ENCODE data around the gene CDK17. TPM values are rescaled to one million over a fixed set of nuclear protein-coding genes. Genes with fewer than 3 reads are reported as not detected.

CDK17 gene
- total and polyA plus RNA-seq, 9 of the 15 experiments (the other 6 are each of a cell fraction or from before 2014, with no cell fraction given): 4.8 to 39.3 (median 21.6) TPM

DNA sequence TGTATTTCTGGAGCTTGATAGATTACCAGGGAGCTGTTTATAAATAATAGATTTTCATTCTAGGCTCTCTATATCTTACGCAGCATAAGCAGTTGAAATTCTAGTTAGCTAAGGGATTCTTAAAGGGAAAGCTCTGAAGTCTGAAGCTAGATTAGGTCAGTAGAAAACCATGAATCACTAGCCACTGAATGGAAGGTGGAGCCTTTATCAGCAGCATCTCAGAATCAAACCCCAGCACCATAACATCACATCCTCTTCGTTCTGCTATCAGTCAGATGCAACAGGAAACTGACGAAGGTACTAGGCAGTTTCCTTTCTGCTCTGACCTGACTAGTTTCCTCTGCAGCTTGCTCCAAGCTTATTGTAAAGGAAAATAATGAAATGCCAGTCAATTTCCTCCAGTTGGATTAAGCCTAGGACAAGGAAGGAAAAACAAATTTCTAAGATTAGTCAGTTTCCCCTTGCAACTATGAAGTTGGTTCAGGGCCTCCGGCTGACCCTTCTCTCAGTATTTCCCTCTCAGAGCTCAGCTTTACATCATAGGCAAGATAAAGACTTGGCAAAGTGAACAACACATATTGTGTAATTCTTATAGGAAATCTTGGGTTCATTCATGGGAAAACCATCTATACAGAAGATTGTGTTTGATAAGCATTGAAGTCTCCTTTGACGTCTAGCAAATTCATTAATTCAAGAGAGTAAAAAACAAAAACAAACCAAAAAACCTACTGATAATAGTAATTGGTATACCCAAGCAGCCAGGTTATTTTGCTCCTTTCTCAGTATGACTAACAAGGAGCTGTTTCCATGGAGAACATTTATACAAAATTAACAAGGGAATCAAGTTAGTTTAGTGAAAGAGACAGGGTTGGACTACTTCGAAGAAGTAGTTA, 45.7 kb upstream of the CDK17 start (continued):
- TF ChIP-seq, protein P1, sequence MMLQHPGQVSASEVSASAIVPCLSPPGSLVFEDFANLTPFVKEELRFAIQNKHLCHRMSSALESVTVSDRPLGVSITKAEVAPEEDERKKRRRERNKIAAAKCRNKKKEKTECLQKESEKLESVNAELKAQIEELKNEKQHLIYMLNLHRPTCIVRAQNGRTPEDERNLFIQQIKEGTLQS (IDR thresholded peaks at IDR 0.05): peak; percentile 53; the same call in 1 of the 2 replicates
- TF ChIP-seq, protein P1 (CRISPR knock-in tag; conservative IDR thresholded peaks at IDR 0.05): no peak
- TF ChIP-seq, protein P2, sequence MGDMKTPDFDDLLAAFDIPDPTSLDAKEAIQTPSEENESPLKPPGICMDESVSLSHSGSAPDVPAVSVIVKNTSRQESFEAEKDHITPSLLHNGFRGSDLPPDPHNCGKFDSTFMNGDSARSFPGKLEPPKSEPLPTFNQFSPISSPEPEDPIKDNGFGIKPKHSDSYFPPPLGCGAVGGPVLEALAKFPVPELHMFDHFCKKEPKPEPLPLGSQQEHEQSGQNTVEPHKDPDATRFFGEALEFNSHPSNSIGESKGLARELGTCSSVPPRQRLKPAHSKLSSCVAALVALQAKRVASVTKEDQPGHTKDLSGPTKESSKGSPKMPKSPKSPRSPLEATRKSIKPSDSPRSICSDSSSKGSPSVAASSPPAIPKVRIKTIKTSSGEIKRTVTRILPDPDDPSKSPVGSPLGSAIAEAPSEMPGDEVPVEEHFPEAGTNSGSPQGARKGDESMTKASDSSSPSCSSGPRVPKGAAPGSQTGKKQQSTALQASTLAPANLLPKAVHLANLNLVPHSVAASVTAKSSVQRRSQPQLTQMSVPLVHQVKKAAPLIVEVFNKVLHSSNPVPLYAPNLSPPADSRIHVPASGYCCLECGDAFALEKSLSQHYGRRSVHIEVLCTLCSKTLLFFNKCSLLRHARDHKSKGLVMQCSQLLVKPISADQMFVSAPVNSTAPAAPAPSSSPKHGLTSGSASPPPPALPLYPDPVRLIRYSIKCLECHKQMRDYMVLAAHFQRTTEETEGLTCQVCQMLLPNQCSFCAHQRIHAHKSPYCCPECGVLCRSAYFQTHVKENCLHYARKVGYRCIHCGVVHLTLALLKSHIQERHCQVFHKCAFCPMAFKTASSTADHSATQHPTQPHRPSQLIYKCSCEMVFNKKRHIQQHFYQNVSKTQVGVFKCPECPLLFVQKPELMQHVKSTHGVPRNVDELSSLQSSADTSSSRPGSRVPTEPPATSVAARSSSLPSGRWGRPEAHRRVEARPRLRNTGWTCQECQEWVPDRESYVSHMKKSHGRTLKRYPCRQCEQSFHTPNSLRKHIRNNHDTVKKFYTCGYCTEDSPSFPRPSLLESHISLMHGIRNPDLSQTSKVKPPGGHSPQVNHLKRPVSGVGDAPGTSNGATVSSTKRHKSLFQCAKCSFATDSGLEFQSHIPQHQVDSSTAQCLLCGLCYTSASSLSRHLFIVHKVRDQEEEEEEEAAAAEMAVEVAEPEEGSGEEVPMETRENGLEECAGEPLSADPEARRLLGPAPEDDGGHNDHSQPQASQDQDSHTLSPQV (IDR thresholded peaks at IDR 0.05): 0 out of 2 replicates have a peak, but pooled peaks have one; percentile 30
- TF ChIP-seq, protein P3, sequence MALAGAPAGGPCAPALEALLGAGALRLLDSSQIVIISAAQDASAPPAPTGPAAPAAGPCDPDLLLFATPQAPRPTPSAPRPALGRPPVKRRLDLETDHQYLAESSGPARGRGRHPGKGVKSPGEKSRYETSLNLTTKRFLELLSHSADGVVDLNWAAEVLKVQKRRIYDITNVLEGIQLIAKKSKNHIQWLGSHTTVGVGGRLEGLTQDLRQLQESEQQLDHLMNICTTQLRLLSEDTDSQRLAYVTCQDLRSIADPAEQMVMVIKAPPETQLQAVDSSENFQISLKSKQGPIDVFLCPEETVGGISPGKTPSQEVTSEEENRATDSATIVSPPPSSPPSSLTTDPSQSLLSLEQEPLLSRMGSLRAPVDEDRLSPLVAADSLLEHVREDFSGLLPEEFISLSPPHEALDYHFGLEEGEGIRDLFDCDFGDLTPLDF (CRISPR knock-in tag; IDR thresholded peaks at IDR 0.05): no peak
- TF ChIP-seq BCL6 (CRISPR knock-in tag; IDR thresholded peaks at IDR 0.05) (no peak), TEAD4 (IDR thresholded peaks at IDR 0.05; ENCODE audit: low read length) (peak; percentile 81), TEAD4 (CRISPR knock-in tag; IDR thresholded peaks at IDR 0.05; ENCODE audit: borderline replicate concordance) (no peak), RBFOX2 (IDR thresholded peaks at IDR 0.05; ENCODE audit: low read depth, low read length) (peak; percentile 50), MTA2 (IDR thresholded peaks at IDR 0.05; ENCODE audit: low read depth) (0 out of 2 replicates have a peak, but pooled peaks have one; percentile 24)
- TF ChIP-seq, protein P4, sequence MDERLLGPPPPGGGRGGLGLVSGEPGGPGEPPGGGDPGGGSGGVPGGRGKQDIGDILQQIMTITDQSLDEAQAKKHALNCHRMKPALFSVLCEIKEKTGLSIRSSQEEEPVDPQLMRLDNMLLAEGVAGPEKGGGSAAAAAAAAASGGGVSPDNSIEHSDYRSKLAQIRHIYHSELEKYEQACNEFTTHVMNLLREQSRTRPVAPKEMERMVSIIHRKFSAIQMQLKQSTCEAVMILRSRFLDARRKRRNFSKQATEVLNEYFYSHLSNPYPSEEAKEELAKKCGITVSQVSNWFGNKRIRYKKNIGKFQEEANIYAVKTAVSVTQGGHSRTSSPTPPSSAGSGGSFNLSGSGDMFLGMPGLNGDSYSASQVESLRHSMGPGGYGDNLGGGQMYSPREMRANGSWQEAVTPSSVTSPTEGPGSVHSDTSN (CRISPR knock-in tag; IDR thresholded peaks at IDR 0.05; ENCODE audit: low read depth): no peak
- TF ChIP-seq, protein P4 (tag; conservative IDR thresholded peaks at IDR 0.05; ENCODE audit: low read depth): peak; percentile 52
- TF ChIP-seq, protein P5, sequence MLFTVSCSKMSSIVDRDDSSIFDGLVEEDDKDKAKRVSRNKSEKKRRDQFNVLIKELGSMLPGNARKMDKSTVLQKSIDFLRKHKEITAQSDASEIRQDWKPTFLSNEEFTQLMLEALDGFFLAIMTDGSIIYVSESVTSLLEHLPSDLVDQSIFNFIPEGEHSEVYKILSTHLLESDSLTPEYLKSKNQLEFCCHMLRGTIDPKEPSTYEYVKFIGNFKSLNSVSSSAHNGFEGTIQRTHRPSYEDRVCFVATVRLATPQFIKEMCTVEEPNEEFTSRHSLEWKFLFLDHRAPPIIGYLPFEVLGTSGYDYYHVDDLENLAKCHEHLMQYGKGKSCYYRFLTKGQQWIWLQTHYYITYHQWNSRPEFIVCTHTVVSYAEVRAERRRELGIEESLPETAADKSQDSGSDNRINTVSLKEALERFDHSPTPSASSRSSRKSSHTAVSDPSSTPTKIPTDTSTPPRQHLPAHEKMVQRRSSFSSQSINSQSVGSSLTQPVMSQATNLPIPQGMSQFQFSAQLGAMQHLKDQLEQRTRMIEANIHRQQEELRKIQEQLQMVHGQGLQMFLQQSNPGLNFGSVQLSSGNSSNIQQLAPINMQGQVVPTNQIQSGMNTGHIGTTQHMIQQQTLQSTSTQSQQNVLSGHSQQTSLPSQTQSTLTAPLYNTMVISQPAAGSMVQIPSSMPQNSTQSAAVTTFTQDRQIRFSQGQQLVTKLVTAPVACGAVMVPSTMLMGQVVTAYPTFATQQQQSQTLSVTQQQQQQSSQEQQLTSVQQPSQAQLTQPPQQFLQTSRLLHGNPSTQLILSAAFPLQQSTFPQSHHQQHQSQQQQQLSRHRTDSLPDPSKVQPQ (CRISPR knock-in tag; IDR thresholded peaks at IDR 0.05; ENCODE audit: borderline replicate concordance): no peak

Measured in K562 (cell line).